Astrocyte (in vitro differentiated cells and primary cell): ENCODE results near the gene KYNU. TPM values are rescaled to one million over a fixed set of nuclear protein-coding genes. Genes with fewer than 3 reads are reported as not detected.

Experiments used
- DNase-seq: peaks from one replicate; pipeline ENCODE4 v3.0.0-alpha.2; 2010; ENCODE audit warnings: low read depth
- FAIRE-seq: peaks from 2 replicates; lab custom pipeline; 2011; peaks lifted over from hg19 to GRCh38; lab: Jason Lieb, UNC
- H2AFZ ChIP-seq: 2 replicates; pipeline ENCODE4 v1.6.0; 2012; ENCODE audit warnings: low read depth, low read length, inconsistent platforms
- H3K27ac ChIP-seq: 2 replicates; pipeline ENCODE4 v1.5.1; 2011; ENCODE audit warnings: low read depth, low read length, inconsistent platforms
- H3K27me3 ChIP-seq: 2 replicates; pipeline ENCODE4 v1.6.0; 2011; ENCODE audit warnings: low read length, inconsistent platforms; ENCODE audit not compliant: insufficient read depth
- H3K36me3 ChIP-seq: 2 replicates; pipeline ENCODE4 v1.5.1; 2011; ENCODE audit warnings: low read length, inconsistent platforms; ENCODE audit not compliant: insufficient read depth
- H3K4me1 ChIP-seq: 2 replicates; pipeline ENCODE4 v1.5.1; 2011; ENCODE audit warnings: low read length, inconsistent platforms; ENCODE audit not compliant: insufficient read depth
- H3K4me2 ChIP-seq: 2 replicates; pipeline ENCODE4 v1.6.0; 2012; ENCODE audit warnings: low read length, inconsistent platforms
- H3K4me3 ChIP-seq: 2 replicates; pipeline ENCODE4 v1.5.1; 2011; ENCODE audit warnings: low read depth, mild to moderate bottlenecking, low read length, inconsistent platforms; ENCODE audit not compliant: insufficient read depth
- H3K79me2 ChIP-seq: 2 replicates; pipeline ENCODE4 v1.6.0; 2012; ENCODE audit warnings: mild to moderate bottlenecking, low read length, inconsistent platforms; ENCODE audit not compliant: insufficient read depth
- H3K9ac ChIP-seq: 2 replicates; pipeline ENCODE4 v1.6.0; 2012; ENCODE audit warnings: mild to moderate bottlenecking, low read length, inconsistent platforms
- H3K9me3 ChIP-seq: 2 replicates; pipeline ENCODE4 v1.5.1; 2012; ENCODE audit warnings: low read depth, mild to moderate bottlenecking, low read length, inconsistent platforms; ENCODE audit not compliant: insufficient read depth
- H4K20me1 ChIP-seq: 2 replicates; pipeline ENCODE4 v1.6.0; 2012; ENCODE audit warnings: low read length, inconsistent platforms; ENCODE audit not compliant: insufficient read depth
- H3K27ac Mint-ChIP-seq: one replicate; pipeline ENCODE4 v1.8.0; 2021; ENCODE audit warnings: mild to moderate bottlenecking, mixed read lengths; ENCODE audit not compliant: unreplicated experiment
- H3K27me3 Mint-ChIP-seq: one replicate; pipeline ENCODE4 v1.8.0; 2021; ENCODE audit warnings: low read depth, mixed read lengths; ENCODE audit not compliant: unreplicated experiment
- H3K36me3 Mint-ChIP-seq: one replicate; pipeline ENCODE4 v1.8.0; 2021; ENCODE audit warnings: low read depth, mixed read lengths; ENCODE audit not compliant: unreplicated experiment
- H3K4me1 Mint-ChIP-seq: one replicate; pipeline ENCODE4 v1.8.0; 2021; ENCODE audit warnings: low read depth, mixed read lengths; ENCODE audit not compliant: unreplicated experiment
- H3K4me3 Mint-ChIP-seq: one replicate; pipeline ENCODE4 v1.8.0; 2021; ENCODE audit warnings: mild to moderate bottlenecking, moderate library complexity, mixed read lengths; ENCODE audit not compliant: unreplicated experiment
- H3K9me3 Mint-ChIP-seq: one replicate; pipeline ENCODE4 v1.8.0; 2021; ENCODE audit warnings: mild to moderate bottlenecking, mixed read lengths; ENCODE audit not compliant: unreplicated experiment
- CTCF ChIP-seq: IDR thresholded peaks from 2 replicates; pipeline ENCODE4 v1.5.1; 2011; ENCODE audit warnings: low read depth, mild to moderate bottlenecking, inconsistent platforms, low read length, moderate library complexity; ENCODE audit not compliant: insufficient read depth
- EZH2 ChIP-seq: IDR thresholded peaks from 2 replicates; pipeline ENCODE4 v1.6.1; 2012; ENCODE audit warnings: mild to moderate bottlenecking, low read length, inconsistent platforms; ENCODE audit not compliant: insufficient read depth
- total RNA-seq: library from RNA; stranded (reverse); gene quantifications from 2 replicates; pipeline ENCODE4 v1.2.1, GENCODE V29; 2021

The KYNU gene
- total RNA-seq, 1 donor from 2014 or later = 1.2 TPM

GRCh38 chr2:142930835-142931398 is 53.5 kb downstream of the KYNU start:
- H3K4me1 Mint-ChIP-seq = no peaks in the 10 kb centered on the region
- H3K27me3 ChIP-seq = no peaks in the 10 kb centered on the region
- no peaks in the 10 kb centered on the region for H3K9me3 ChIP-seq
- H3K4me3 ChIP-seq = no peak overlapping the region
- FAIRE-seq (no peak), DNase-seq (no peak)
- no peaks in the 10 kb centered on the region for H3K4me1 ChIP-seq
- no peak overlapping the region for H3K27ac ChIP-seq
- H3K36me3 Mint-ChIP-seq = no peaks in the 10 kb centered on the region
- peaks cover 4% of the 10 kb centered on the region for H3K9me3 Mint-ChIP-seq
- H2AFZ ChIP-seq = no peak overlapping the region
- no peaks in the 10 kb centered on the region for H4K20me1 ChIP-seq
- H3K27me3 Mint-ChIP-seq = no peaks in the 10 kb centered on the region
- TF ChIP-seq EZH2 = no peak
- no peak for TF ChIP-seq CTCF
- H3K9ac ChIP-seq = no peak overlapping the region
- no peak overlapping the region for H3K27ac Mint-ChIP-seq
- H3K4me2 ChIP-seq = no peak overlapping the region
- no peaks in the 10 kb centered on the region for H3K36me3 ChIP-seq
- H3K79me2 ChIP-seq = no peaks in the 10 kb centered on the region
- no peak overlapping the region for H3K4me3 Mint-ChIP-seq

- Histone ChIP-seq H3K36me3 (no peaks in the 10 kb centered on the region), H3K27me3 (no peaks in the 10 kb centered on the region), H3K4me1 (no peaks in the 10 kb centered on the region), H4K20me1 (no peaks in the 10 kb centered on the region), H3K9me3 (no peaks in the 10 kb centered on the region), H3K27ac (no peak overlapping the region), H3K79me2 (no peaks in the 10 kb centered on the region), H2AFZ (no peak overlapping the region), H3K4me3 (no peak overlapping the region), H3K9ac (no peak overlapping the region), H3K4me2 (no peak overlapping the region)
- no peaks in the 10 kb centered on the region for H3K4me1 Mint-ChIP-seq
- H3K36me3 Mint-ChIP-seq = no peaks in the 10 kb centered on the region
- peaks cover 5% of the 10 kb centered on the region for H3K9me3 Mint-ChIP-seq
- DNase-seq (no peak), FAIRE-seq (no peak)
- H3K4me3 Mint-ChIP-seq = no peak overlapping the region
- TF ChIP-seq EZH2 (no peak), CTCF (no peak)
- H3K27me3 Mint-ChIP-seq = no peaks in the 10 kb centered on the region
- H3K27ac Mint-ChIP-seq = no peak overlapping the region
Observed at GRCh38 chr2:142933916-142934315, 56.5 kb downstream of the KYNU start.

- no peak overlapping the region for H3K27ac ChIP-seq
- no peak overlapping the region for H3K9ac ChIP-seq
- no peaks in the 10 kb centered on the region for H3K79me2 ChIP-seq
- Mint-ChIP-seq H3K9me3 (peaks cover 5% of the 10 kb centered on the region), H3K27me3 (no peaks in the 10 kb centered on the region), H3K4me1 (no peaks in the 10 kb centered on the region), H3K27ac (no peak overlapping the region), H3K36me3 (no peaks in the 10 kb centered on the region), H3K4me3 (no peak overlapping the region)
- DNase-seq = no peak
- H2AFZ ChIP-seq = no peak overlapping the region
- no peaks in the 10 kb centered on the region for H3K36me3 ChIP-seq
- H4K20me1 ChIP-seq = no peaks in the 10 kb centered on the region
- H3K4me1 ChIP-seq = no peaks in the 10 kb centered on the region
- no peak for TF ChIP-seq CTCF
- TF ChIP-seq EZH2 = no peak
- FAIRE-seq = no peak
- H3K4me2 ChIP-seq = no peak overlapping the region
- H3K27me3 ChIP-seq = no peaks in the 10 kb centered on the region
- H3K9me3 ChIP-seq = no peaks in the 10 kb centered on the region
- H3K4me3 ChIP-seq = no peak overlapping the region
Observed at GRCh38 chr2:142935563-142936089, 58.2 kb downstream of the KYNU start.
